HepG2 (cell line): ENCODE results near the gene NPBWR2. TPM values are rescaled to one million over a fixed set of nuclear protein-coding genes. Genes with fewer than 3 reads are reported as not detected.

Experiments
- AHDC1 ChIP-seq: sonication (generic); formaldehyde crosslinking; IDR thresholded peaks from 2 replicates; pipeline ENCODE4 v1.5.1; 2020; ENCODE audit warnings: mild to moderate bottlenecking, missing genetic modification reagents, borderline replicate concordance
- ARID3A ChIP-seq: IDR thresholded peaks from 2 replicates; pipeline ENCODE4 v1.6.1; 2012; ENCODE audit warnings: low read depth, low read length, improper control_type of control experiment
- ATF7 ChIP-seq, 2 experiments: fragments of 450-650 bp in 1 of 2; sonication (generic) in 1 of 2; formaldehyde crosslinking in 1 of 2; IDR thresholded peaks; 2 replicates each; pipeline versions ENCODE4 v1.4.0 to v1.6.1; 2016 to 2020; ENCODE audit warnings: antibody characterized with exemption in 1 of 2, mild to moderate bottlenecking in 1 of 2, missing genetic modification reagents in 1 of 2
- CERS6 ChIP-seq: sonication (generic); formaldehyde crosslinking; IDR thresholded peaks from 2 replicates; pipeline ENCODE4 v1.5.0; 2020; ENCODE audit warnings: missing genetic modification reagents
- ELF4 ChIP-seq: sonication (generic); formaldehyde crosslinking; IDR thresholded peaks from 2 replicates; pipeline ENCODE4 v1.5.0; 2020; ENCODE audit warnings: missing genetic modification reagents, mild to moderate bottlenecking, moderate library complexity, borderline replicate concordance
- GABPA ChIP-seq, 2 experiments: IDR thresholded peaks; 2 replicates each; pipeline ENCODE4 v1.6.1; 2011 to 2016; ENCODE audit warnings: low read depth in 2 of 2, low read length in 1 of 2, missing biosample characterization in 1 of 2, missing genetic modification characterization in 1 of 2
- HNF4G ChIP-seq, 2 experiments: sonication (generic) in 1 of 2; formaldehyde crosslinking in 1 of 2; IDR thresholded peaks; 2 replicates each; pipeline versions ENCODE4 v1.4.0 to v1.6.1; 2011 to 2020; ENCODE audit warnings: borderline replicate concordance in 2 of 2, low read depth in 2 of 2, mild to moderate bottlenecking in 2 of 2, low read length in 1 of 2, missing genetic modification reagents in 1 of 2, moderate library complexity in 1 of 2
- IKZF1 ChIP-seq: fragments of 450-650 bp; IDR thresholded peaks from 2 replicates; pipeline ENCODE4 v1.7.1; 2016
- JUN ChIP-seq: sonication (generic); formaldehyde crosslinking; IDR thresholded peaks from 2 replicates; pipeline ENCODE4 v1.4.0; 2020; ENCODE audit warnings: mild to moderate bottlenecking, missing genetic modification reagents
- NR2F1 ChIP-seq, 2 experiments: fragments of 450-650 bp in 1 of 2; formaldehyde crosslinking in 1 of 2; IDR thresholded peaks; 2 replicates each; pipeline versions ENCODE4 v1.5.0 to v1.6.1; 2016 to 2020; ENCODE audit warnings: mild to moderate bottlenecking in 1 of 2, missing compliant biosample characterization in 1 of 2, missing genetic modification reagents in 1 of 2, moderate library complexity in 1 of 2
- SIN3B ChIP-seq: fragments of 150-350 bp; IDR thresholded peaks from 2 replicates; pipeline ENCODE4 v1.6.1; 2014; ENCODE audit warnings: low read length
- SRSF9 ChIP-seq: fragments of 200-400 bp; formaldehyde crosslinking; IDR thresholded peaks from 2 replicates; pipeline ENCODE4 v1.6.1; 2018; ENCODE audit warnings: borderline replicate concordance, mild to moderate bottlenecking, low read depth, low read length; ENCODE audit not compliant: insufficient read depth, poor library complexity, severe bottlenecking
- TAF1 ChIP-seq: sonication (generic); formaldehyde crosslinking; IDR thresholded peaks from 2 replicates; pipeline ENCODE4 v1.4.0; 2020; ENCODE audit warnings: missing genetic modification reagents
- ZBTB38 ChIP-seq: sonication (generic); formaldehyde crosslinking; IDR thresholded peaks from 2 replicates; pipeline ENCODE4 v1.5.1; 2020; ENCODE audit warnings: mild to moderate bottlenecking, missing genetic modification reagents
- ZFP62 ChIP-seq: sonication (generic); formaldehyde crosslinking; IDR thresholded peaks from 2 replicates; pipeline ENCODE4 v1.4.0; 2020; ENCODE audit warnings: missing genetic modification reagents
- ZFY ChIP-seq: sonication (generic); formaldehyde crosslinking; IDR thresholded peaks from 2 replicates; pipeline ENCODE4 v1.4.0; 2020; ENCODE audit warnings: missing genetic modification reagents
- ZNF24 ChIP-seq: fragments of 450-650 bp; IDR thresholded peaks from 2 replicates; pipeline ENCODE4 v1.6.1; 2017; ENCODE audit warnings: antibody characterized with exemption, mild to moderate bottlenecking
- polyA plus RNA-seq, 8 experiments: library from polyadenylated mRNA; depleted of rRNA in 3 of 8; stranded (reverse) in 7 of 8; unstranded in 1 of 8; fragments of >200 nt; fragmentation: Illumina TruSeq in 4 of 8; extraction: Trizol in 4 of 8; gene quantifications; 2 replicates each; pipeline versions ENCODE4 v1.2.1 to v1.2.3, GENCODE V29; 2011 to 2016; ENCODE audit warnings: low read depth in 4 of 8, missing spikeins in 1 of 8, mixed read lengths in 1 of 8; ENCODE audit not compliant: insufficient read depth in 1 of 8
- total RNA-seq, 5 experiments: library from RNA; depleted of rRNA; stranded (reverse); fragments of >200 nt; fragmentation: Illumina TruSeq; extraction: Trizol; gene quantifications; 2 replicates each; pipeline ENCODE4 v1.2.3, GENCODE V29; 2016; ENCODE audit warnings: low read depth in 1 of 5

NPBWR2 gene
- total and polyA plus RNA-seq, 2 of the 13 experiments (the other 11 are each of a cell fraction or from before 2014, with no cell fraction given), result not detected

GRCh38 chr20:64151633-64152530 is 44.5 kb upstream of the NPBWR2 start (continued):
- TF ChIP-seq HNF4G (IDR thresholded peaks at IDR 0.05; ENCODE audit: borderline replicate concordance, low read depth, low read length) (no peak), HNF4G (CRISPR knock-in tag; IDR thresholded peaks at IDR 0.05; ENCODE audit: borderline replicate concordance, low read depth) (no peak), SIN3B (no peak), AHDC1 (CRISPR knock-in tag) (peak; percentile 46; the same call in 1 of the 2 replicates), ARID3A (0 out of 2 replicates have a peak, but pooled peaks have one; percentile 22), SRSF9 (no peak), ZNF24 (no peak), ATF7 (IDR thresholded peaks at IDR 0.05) (no peak), ATF7 (CRISPR knock-in tag; IDR thresholded peaks at IDR 0.05) (no peak), ZFY (CRISPR knock-in tag) (no peak), TAF1 (CRISPR knock-in tag) (no peak), ELF4 (CRISPR knock-in tag) (no peak), JUN (CRISPR knock-in tag) (0 out of 2 replicates have a peak, but pooled peaks have one; percentile 35), IKZF1 (no peak), ZBTB38 (CRISPR knock-in tag) (no peak), ZFP62 (CRISPR knock-in tag) (no peak), CERS6 (CRISPR knock-in tag) (no peak), GABPA (IDR thresholded peaks at IDR 0.05; ENCODE audit: low read depth, low read length) (no peak), GABPA (CRISPR knock-in tag; IDR thresholded peaks at IDR 0.05; ENCODE audit: low read depth) (peak; percentile 60), NR2F1 (CRISPR knock-in tag; IDR thresholded peaks at IDR 0.05) (no peak)
